HG03039 (cell line): ENCODE data around the gene FOXP3.

Experiments used
- ATAC-seq: cut with Tn5 transposase; IDR thresholded peaks from one replicate; pipeline ENCODE4 v1.9.1; 2021; ENCODE audit warnings: mild to moderate bottlenecking, moderate library complexity; ENCODE audit not compliant: unreplicated experiment

Gene FOXP3

GRCh38 chrX:49221868-49222267 lies 42.6 kb downstream of the FOXP3 start:
- ATAC-seq: no peak

GRCh38 chrX:49220100-49220499 lies 44.4 kb downstream of the FOXP3 start:
- ATAC-seq: no peak

- no peak for ATAC-seq
Measured at GRCh38 chrX:49214996-49215526, 49.4 kb downstream of the FOXP3 start.

- no peak for ATAC-seq
Measured at GRCh38 chrX:49214416-49214815, 50.1 kb downstream of the FOXP3 start.

- ATAC-seq: no peak
Measured at GRCh38 chrX:49212861-49213260, 51.6 kb downstream of the FOXP3 start.

GRCh38 chrX:49212209-49212608 lies 52.3 kb downstream of the FOXP3 start:
- ATAC-seq: no peak

- ATAC-seq: no peak
Measured at GRCh38 chrX:49211074-49211473, 53.4 kb downstream of the FOXP3 start.

- no peak for ATAC-seq
Measured at GRCh38 chrX:49210406-49210805, 54.1 kb downstream of the FOXP3 start.

- no peak for ATAC-seq
Measured at GRCh38 chrX:49209434-49210251, 54.9 kb downstream of the FOXP3 start.

- ATAC-seq: no peak
Measured at GRCh38 chrX:49208399-49208798, 56.1 kb downstream of the FOXP3 start.

GRCh38 chrX:49206543-49206942 lies 58.0 kb downstream of the FOXP3 start:
- ATAC-seq: no peak

- no peak for ATAC-seq
Measured at GRCh38 chrX:49205443-49205842, 59.1 kb downstream of the FOXP3 start.

- no peak for ATAC-seq
Measured at GRCh38 chrX:49204709-49205108, 59.8 kb downstream of the FOXP3 start.

- ATAC-seq: no peak
Measured at GRCh38 chrX:49204017-49204416, 60.5 kb downstream of the FOXP3 start.

- no peak for ATAC-seq
Measured at GRCh38 chrX:49203536-49203935, 61.0 kb downstream of the FOXP3 start.

- no peak for ATAC-seq
Measured at GRCh38 chrX:49202022-49202421, 62.5 kb downstream of the FOXP3 start.
